Neural progenitor cell (in vitro differentiated cells): ENCODE measurements around the gene CACNG3. TPM values are rescaled to one million over a fixed set of nuclear protein-coding genes. Genes with fewer than 3 reads are reported as not detected.

Experiments used
- DNase-seq: peaks from one replicate; pipeline ENCODE4 v3.0.0-alpha.2; 2016; ENCODE audit warnings: low spot score
- H2AFZ ChIP-seq: fragments of 200-600 bp; sonication (generic); replicated peaks from 2 replicates; pipeline ENCODE4 v1.6.1; 2016; ENCODE audit warnings: antibody characterized with exemption
- H3F3A ChIP-seq: fragments of 200-600 bp; sonication (generic); 2 replicates; pipeline ENCODE4 v1.6.1; 2016; ENCODE audit warnings: antibody characterized with exemption, low read depth
- H3K27ac ChIP-seq: fragments of 200-600 bp; sonication (generic); 2 replicates; pipeline ENCODE4 v1.5.1; 2016; ENCODE audit warnings: mild to moderate bottlenecking
- H3K27me3 ChIP-seq: fragments of 200-600 bp; sonication (generic); 2 replicates; pipeline ENCODE4 v1.6.1; 2016; ENCODE audit warnings: mild to moderate bottlenecking, moderate library complexity
- H3K36me3 ChIP-seq: fragments of 200-600 bp; sonication (generic); 2 replicates; pipeline ENCODE4 v1.5.1; 2016
- H3K4me1 ChIP-seq: fragments of 200-600 bp; sonication (generic); 2 replicates; pipeline ENCODE4 v1.6.1; 2016; ENCODE audit warnings: mixed run types
- H3K4me2 ChIP-seq: fragments of 200-600 bp; sonication (generic); 2 replicates; pipeline ENCODE4 v1.6.1; 2016
- H3K4me3 ChIP-seq: fragments of 200-600 bp; sonication (generic); 2 replicates; pipeline ENCODE4 v1.5.1; 2016
- H3K79me2 ChIP-seq: fragments of 200-600 bp; sonication (generic); 2 replicates; pipeline ENCODE4 v1.6.1; 2016; ENCODE audit warnings: low read depth
- H3K9ac ChIP-seq: fragments of 200-600 bp; sonication (generic); 2 replicates; pipeline ENCODE4 v1.6.1; 2016
- H3K9me3 ChIP-seq: fragments of 200-600 bp; sonication (generic); 2 replicates; pipeline ENCODE4 v1.5.1; 2016; ENCODE audit warnings: low read depth
- H4K20me1 ChIP-seq: fragments of 200-600 bp; sonication (generic); 2 replicates; pipeline ENCODE4 v1.6.1; 2016; ENCODE audit warnings: low read depth
- H3K27ac Mint-ChIP-seq: 3 replicates; pipeline ENCODE4 v1.8.0; 2021; ENCODE audit warnings: mixed read lengths
- H3K27me3 Mint-ChIP-seq: 2 replicates; pipeline ENCODE4 v1.8.0; 2022; ENCODE audit warnings: low read depth, mild to moderate bottlenecking, inconsistent platforms, moderate library complexity, mixed read lengths; ENCODE audit not compliant: insufficient read depth
- H3K36me3 Mint-ChIP-seq: 3 replicates; pipeline ENCODE4 v1.8.0; 2021; ENCODE audit warnings: mixed read lengths
- H3K4me1 Mint-ChIP-seq: 3 replicates; pipeline ENCODE4 v1.8.0; 2021; ENCODE audit warnings: mixed read lengths
- H3K4me3 Mint-ChIP-seq: 3 replicates; pipeline ENCODE4 v1.8.0; 2021; ENCODE audit warnings: mild to moderate bottlenecking, moderate library complexity, mixed read lengths
- H3K9me3 Mint-ChIP-seq: 3 replicates; pipeline ENCODE4 v1.8.0; 2020; ENCODE audit warnings: mixed read lengths
- CTCF ChIP-seq: fragments of 200-600 bp; sonication (generic); IDR thresholded peaks from 2 replicates; pipeline ENCODE4 v1.5.1; 2017; ENCODE audit warnings: antibody characterized with exemption, mild to moderate bottlenecking
- EZH2 ChIP-seq: fragments of 200-600 bp; sonication (generic); IDR thresholded peaks from 2 replicates; pipeline ENCODE4 v1.6.1; 2017; ENCODE audit warnings: antibody characterized with exemption, mild to moderate bottlenecking, moderate library complexity
- EZH2phosphoT487 ChIP-seq: fragments of 200-600 bp; sonication (generic); IDR thresholded peaks from 2 replicates; pipeline ENCODE4 v1.6.1; 2017; ENCODE audit warnings: antibody characterized with exemption
- total RNA-seq: library from RNA; depleted of rRNA; stranded (reverse); fragments of >200 nt; gene quantifications from 2 replicates; pipeline ENCODE4 v1.2.3, GENCODE V29; 2015; ENCODE audit warnings: low replicate concordance

The CACNG3 gene
- total RNA-seq, 1 donor from 2014 or later: not detected

- Histone ChIP-seq H3K27ac (no peak overlapping the region), H3F3A (no peaks in the 10 kb centered on the region), H3K4me1 (no peaks in the 10 kb centered on the region), H2AFZ (no peak overlapping the region), H3K4me3 (no peak overlapping the region), H3K27me3 (no peaks in the 10 kb centered on the region), H3K9ac (no peak overlapping the region), H3K4me2 (no peak overlapping the region), H3K9me3 (no peaks in the 10 kb centered on the region), H3K79me2 (no peaks in the 10 kb centered on the region), H4K20me1 (no peaks in the 10 kb centered on the region), H3K36me3 (no peaks in the 10 kb centered on the region)
- Mint-ChIP-seq H3K4me3 (no peak overlapping the region), H3K9me3 (no peaks in the 10 kb centered on the region), H3K4me1 (no peaks in the 10 kb centered on the region), H3K27ac (no peak overlapping the region), H3K27me3 (peaks cover 12% of the 10 kb centered on the region), H3K36me3 (no peaks in the 10 kb centered on the region)
- DNase-seq: no peak
- TF ChIP-seq EZH2phosphoT487: no peak
- TF ChIP-seq EZH2: no peak
- TF ChIP-seq CTCF: no peak
These were observed 111.1 kb downstream of the CACNG3 start for GRCh38 chr16:24367186-24367710.

- Mint-ChIP-seq H3K27me3 (peaks cover 2% of the 10 kb centered on the region), H3K4me3 (no peak overlapping the region), H3K27ac (no peak overlapping the region), H3K4me1 (peaks cover 6% of the 10 kb centered on the region), H3K36me3 (no peaks in the 10 kb centered on the region), H3K9me3 (peaks cover 6% of the 10 kb centered on the region)
- TF ChIP-seq CTCF: no peak
- TF ChIP-seq EZH2phosphoT487: no peak
- no peak for TF ChIP-seq EZH2
- Histone ChIP-seq H3K4me2 (no peak overlapping the region), H3K9ac (no peak overlapping the region), H3K27ac (no peak overlapping the region), H3F3A (no peaks in the 10 kb centered on the region), H3K79me2 (no peaks in the 10 kb centered on the region), H3K4me3 (no peak overlapping the region), H3K27me3 (no peaks in the 10 kb centered on the region), H4K20me1 (no peaks in the 10 kb centered on the region), H3K36me3 (no peaks in the 10 kb centered on the region), H3K4me1 (no peaks in the 10 kb centered on the region), H3K9me3 (peaks cover 3% of the 10 kb centered on the region), H2AFZ (no peak overlapping the region)
- DNase-seq: no peak
These were observed 116.7 kb downstream of the CACNG3 start for GRCh38 chr16:24372824-24373223.

- Mint-ChIP-seq H3K27ac (no peak overlapping the region), H3K27me3 (peaks cover 12% of the 10 kb centered on the region), H3K36me3 (no peaks in the 10 kb centered on the region), H3K4me3 (no peak overlapping the region), H3K9me3 (peaks cover 28% of the 10 kb centered on the region), H3K4me1 (peaks cover 15% of the 10 kb centered on the region)
- Histone ChIP-seq H3K27me3 (peaks cover 41% of the 10 kb centered on the region), H3K27ac (no peak overlapping the region), H4K20me1 (peaks cover 7% of the 10 kb centered on the region), H2AFZ (no peak overlapping the region), H3K9ac (no peak overlapping the region), H3K9me3 (peaks cover 7% of the 10 kb centered on the region), H3K4me3 (no peak overlapping the region), H3K36me3 (no peaks in the 10 kb centered on the region), H3K4me2 (no peak overlapping the region), H3K4me1 (peaks cover 15% of the 10 kb centered on the region), H3F3A (peaks cover 20% of the 10 kb centered on the region), H3K79me2 (no peaks in the 10 kb centered on the region)
- no peak for DNase-seq
- no peak for TF ChIP-seq CTCF
- TF ChIP-seq EZH2phosphoT487: no peak
- no peak for TF ChIP-seq EZH2
These were observed 122.9 kb downstream of the CACNG3 start for GRCh38 chr16:24378999-24379398.
